Measurements from ENCODE around the gene WDR7. TPM values are rescaled to one million over a fixed set of nuclear protein-coding genes. Genes with fewer than 3 reads are reported as not detected.

Gene WDR7
- total RNA-seq, 1 experiment from 2014 or later = 11.0 TPM

GRCh38 chr18:56812674-56813073 lies 161.5 kb downstream of the WDR7 start:
- no peaks in the 10 kb centered on the region for H3K4me1 ChIP-seq (replicated peaks)
- H3K27me3 ChIP-seq (replicated peaks) = no peaks in the 10 kb centered on the region
- H3K27ac ChIP-seq = no peak overlapping the region

GRCh38 chr18:56815926-56816325 lies 164.8 kb downstream of the WDR7 start:
- no peak for DNase-seq (ENCODE audit: low read depth in 1 of 2, low spot score in 2 of 2)

More at GRCh38 chr18:56812674-56813073, 161.5 kb downstream of the WDR7 start:
- H3K9me3 ChIP-seq (replicated peaks) = no peaks in the 10 kb centered on the region
- no peaks in the 10 kb centered on the region for H3K36me3 ChIP-seq
- H3K4me3 ChIP-seq = no peak overlapping the region
- DNase-seq (ENCODE audit: low read depth in 1 of 2, low spot score in 2 of 2) = no peak

GRCh38 chr18:56823986-56824565 lies 172.9 kb downstream of the WDR7 start:
- Histone ChIP-seq H3K36me3 (no peaks in the 10 kb centered on the region), H3K27ac (no peak overlapping the region), H3K4me3 (no peak overlapping the region), H3K4me1 (replicated peaks) (no peaks in the 10 kb centered on the region), H3K27me3 (replicated peaks) (no peaks in the 10 kb centered on the region), H3K9me3 (replicated peaks) (no peaks in the 10 kb centered on the region)
- DNase-seq (ENCODE audit: low read depth in 1 of 2, low spot score in 2 of 2) = no peak

More at GRCh38 chr18:56815926-56816325, 164.8 kb downstream of the WDR7 start:
- Histone ChIP-seq H3K27ac (no peak overlapping the region), H3K27me3 (replicated peaks) (no peaks in the 10 kb centered on the region), H3K9me3 (replicated peaks) (no peaks in the 10 kb centered on the region), H3K4me3 (no peak overlapping the region), H3K4me1 (replicated peaks) (no peaks in the 10 kb centered on the region), H3K36me3 (no peaks in the 10 kb centered on the region)

DNA sequence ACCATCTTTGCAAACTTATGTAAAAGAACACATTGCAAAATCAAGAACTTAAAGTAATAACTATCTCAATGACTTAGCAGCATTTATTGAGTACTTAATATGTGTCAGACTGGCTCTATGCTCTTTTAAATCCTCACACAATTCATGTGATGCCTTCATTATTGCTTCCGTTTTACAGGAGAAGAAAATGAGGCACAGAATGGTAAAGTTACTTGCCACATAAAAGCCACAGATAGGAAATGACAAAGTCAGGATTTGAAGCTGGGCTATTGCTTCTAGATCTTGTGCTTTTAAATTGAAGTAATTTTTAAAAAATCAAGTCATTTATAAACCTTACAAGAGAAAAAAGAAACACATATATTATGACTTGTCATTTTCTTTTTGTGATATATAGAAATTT lies 174.2 kb downstream of the WDR7 start:
- no peak overlapping the region for H3K4me3 ChIP-seq
- H3K9me3 ChIP-seq (replicated peaks) = no peaks in the 10 kb centered on the region
- H3K4me1 ChIP-seq (replicated peaks) = no peaks in the 10 kb centered on the region
- no peak overlapping the region for H3K27ac ChIP-seq
- H3K27me3 ChIP-seq (replicated peaks) = no peaks in the 10 kb centered on the region
- no peaks in the 10 kb centered on the region for H3K36me3 ChIP-seq
- no peak for DNase-seq (ENCODE audit: low read depth in 1 of 2, low spot score in 2 of 2)

GRCh38 chr18:56825878-56826277 lies 174.7 kb downstream of the WDR7 start:
- no peaks in the 10 kb centered on the region for H3K36me3 ChIP-seq
- no peaks in the 10 kb centered on the region for H3K4me1 ChIP-seq (replicated peaks)
- H3K9me3 ChIP-seq (replicated peaks) = no peaks in the 10 kb centered on the region
- H3K27me3 ChIP-seq (replicated peaks) = no peaks in the 10 kb centered on the region
- H3K4me3 ChIP-seq = no peak overlapping the region
- no peak overlapping the region for H3K27ac ChIP-seq
- no peak for DNase-seq (ENCODE audit: low read depth in 1 of 2, low spot score in 2 of 2)

GRCh38 chr18:56831988-56832387 lies 180.8 kb downstream of the WDR7 start:
- Histone ChIP-seq H3K4me3 (no peak overlapping the region), H3K36me3 (no peaks in the 10 kb centered on the region), H3K27me3 (replicated peaks) (no peaks in the 10 kb centered on the region), H3K9me3 (replicated peaks) (no peaks in the 10 kb centered on the region), H3K4me1 (replicated peaks) (peaks cover 12% of the 10 kb centered on the region), H3K27ac (no peak overlapping the region)
- peak; percentile 24 to 45 for DNase-seq (ENCODE audit: low read depth in 1 of 2, low spot score in 2 of 2)

DNA sequence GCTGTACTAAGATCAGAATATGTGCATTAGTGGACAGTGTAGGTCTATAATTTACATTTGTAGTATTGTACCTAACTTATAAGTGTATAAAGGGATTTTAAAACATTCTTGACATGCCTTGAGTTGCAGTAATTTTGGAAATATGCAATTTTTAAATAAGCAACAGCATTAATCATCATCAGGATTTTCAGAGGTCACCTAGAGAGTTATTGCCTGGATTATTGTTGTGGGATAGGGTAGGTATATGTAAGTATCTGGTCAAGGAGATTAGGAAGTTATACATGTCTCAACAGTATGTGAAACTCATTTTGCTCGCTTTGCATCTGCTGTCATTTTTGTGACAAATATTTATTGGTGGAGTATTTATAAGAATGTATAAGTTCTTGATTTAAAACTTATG lies 184.2 kb downstream of the WDR7 start:
- no peaks in the 10 kb centered on the region for H3K9me3 ChIP-seq (replicated peaks)
- H3K27ac ChIP-seq = no peak overlapping the region
- no peak for DNase-seq (ENCODE audit: low read depth in 1 of 2, low spot score in 2 of 2)
- H3K4me1 ChIP-seq (replicated peaks) = peaks cover 12% of the 10 kb centered on the region
- no peaks in the 10 kb centered on the region for H3K27me3 ChIP-seq (replicated peaks)
- H3K36me3 ChIP-seq = no peaks in the 10 kb centered on the region
- H3K4me3 ChIP-seq = no peak overlapping the region

DNA sequence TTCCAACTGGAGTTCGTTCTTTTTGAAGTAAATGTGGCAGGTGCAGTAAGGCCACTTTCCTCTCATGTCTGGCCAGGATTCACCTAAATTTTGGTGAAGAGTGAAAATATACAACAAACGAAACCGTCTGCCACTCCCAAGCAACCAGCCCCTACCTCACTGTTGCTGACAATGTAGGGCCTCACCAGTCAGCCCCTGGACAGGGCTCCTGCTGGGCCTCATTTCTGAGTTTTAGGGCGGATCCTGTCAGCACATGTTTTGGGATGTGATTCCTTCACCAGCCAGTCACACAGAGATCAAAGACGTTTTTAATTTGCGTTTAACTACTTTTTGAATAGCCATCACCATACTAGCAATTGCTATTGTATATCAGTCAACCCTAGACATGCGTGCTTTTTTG lies 185.0 kb downstream of the WDR7 start:
- Histone ChIP-seq H3K27me3 (replicated peaks) (no peaks in the 10 kb centered on the region), H3K4me1 (replicated peaks) (peaks cover 12% of the 10 kb centered on the region), H3K36me3 (no peaks in the 10 kb centered on the region), H3K9me3 (replicated peaks) (no peaks in the 10 kb centered on the region), H3K27ac (no peak overlapping the region), H3K4me3 (no peak overlapping the region)
- DNase-seq (ENCODE audit: low read depth in 1 of 2, low spot score in 2 of 2) = no peak

DNA sequence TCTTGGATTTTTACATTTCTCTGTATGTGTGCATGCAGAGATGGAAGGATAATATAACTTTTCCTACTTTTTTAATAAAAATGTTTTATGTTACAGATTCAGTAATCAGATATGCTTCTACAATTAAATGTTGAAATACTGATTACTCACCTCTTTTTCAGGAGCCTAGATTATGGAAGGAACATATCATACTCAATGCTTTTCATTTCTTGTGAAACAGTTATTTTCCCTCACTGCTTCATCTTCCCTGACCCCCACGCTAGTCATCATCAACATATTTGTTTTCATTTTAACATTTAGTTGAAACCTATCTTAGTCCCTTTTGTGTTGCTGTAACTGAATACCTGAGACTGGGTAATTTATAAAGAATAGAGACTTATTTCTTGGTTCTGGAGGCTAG lies 190.7 kb downstream of the WDR7 start:
- Histone ChIP-seq H3K4me3 (no peak overlapping the region), H3K27me3 (replicated peaks) (no peaks in the 10 kb centered on the region), H3K27ac (no peak overlapping the region), H3K4me1 (replicated peaks) (no peaks in the 10 kb centered on the region), H3K36me3 (no peaks in the 10 kb centered on the region), H3K9me3 (replicated peaks) (no peaks in the 10 kb centered on the region)
- DNase-seq (ENCODE audit: low read depth in 1 of 2, low spot score in 2 of 2) = no peak

DNA sequence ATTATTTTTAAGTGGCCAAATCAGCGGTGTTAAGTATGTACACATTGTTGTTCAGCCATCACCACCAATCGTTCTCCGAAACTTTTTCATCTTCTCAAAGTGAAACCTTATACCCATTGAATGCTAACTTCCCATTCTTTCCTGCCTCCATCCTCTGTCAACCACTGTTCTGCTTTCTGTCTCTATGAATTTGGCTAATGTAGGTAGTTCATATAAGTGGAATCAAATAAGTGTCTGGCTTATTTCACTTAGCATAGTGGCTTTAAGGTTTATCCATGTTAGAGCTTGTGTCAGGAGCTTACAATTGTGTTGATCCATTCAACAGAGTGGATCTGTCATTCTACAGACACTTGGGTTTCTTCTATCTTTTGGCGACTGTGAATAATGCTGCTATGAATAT lies 192.1 kb downstream of the WDR7 start:
- H3K27me3 ChIP-seq (replicated peaks) = no peaks in the 10 kb centered on the region
- no peak overlapping the region for H3K4me3 ChIP-seq

GRCh38 chr18:56844556-56844955 lies 193.4 kb downstream of the WDR7 start:
- DNase-seq (ENCODE audit: low read depth in 1 of 2, low spot score in 2 of 2) = no peak
- Histone ChIP-seq H3K4me1 (replicated peaks) (no peaks in the 10 kb centered on the region), H3K4me3 (no peak overlapping the region), H3K9me3 (replicated peaks) (no peaks in the 10 kb centered on the region), H3K27ac (no peak overlapping the region), H3K36me3 (no peaks in the 10 kb centered on the region), H3K27me3 (replicated peaks) (no peaks in the 10 kb centered on the region)

More for the DNA sequence above, 192.1 kb downstream of the WDR7 start:
- DNase-seq (ENCODE audit: low read depth in 1 of 2, low spot score in 2 of 2) = no peak
- Histone ChIP-seq H3K36me3 (no peaks in the 10 kb centered on the region), H3K27ac (no peak overlapping the region), H3K9me3 (replicated peaks) (no peaks in the 10 kb centered on the region), H3K4me1 (replicated peaks) (no peaks in the 10 kb centered on the region)

DNA sequence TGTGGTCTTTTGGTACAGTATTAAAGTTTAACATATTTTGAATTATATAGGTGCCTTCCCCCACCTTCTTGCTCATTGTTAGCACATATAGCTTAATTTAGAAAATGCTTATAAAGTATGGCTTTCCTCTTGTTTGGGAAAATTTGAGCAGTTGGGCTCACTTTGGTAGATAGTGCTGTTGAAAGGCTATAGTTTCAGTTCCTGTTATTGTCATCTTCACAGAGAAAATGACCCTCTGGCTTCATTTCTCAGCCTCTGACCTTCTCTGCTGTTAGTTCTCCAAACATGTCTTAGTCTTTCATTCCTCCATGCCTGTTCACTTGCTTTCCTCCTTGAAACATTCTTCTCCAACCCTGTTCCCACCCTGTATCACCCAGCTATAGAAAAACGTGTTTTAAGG lies 200.6 kb downstream of the WDR7 start:
- Histone ChIP-seq H3K27ac (no peak overlapping the region), H3K27me3 (replicated peaks) (no peaks in the 10 kb centered on the region), H3K9me3 (replicated peaks) (no peaks in the 10 kb centered on the region), H3K4me1 (replicated peaks) (no peaks in the 10 kb centered on the region), H3K4me3 (no peak overlapping the region), H3K36me3 (no peaks in the 10 kb centered on the region)
- no peak for DNase-seq (ENCODE audit: low read depth in 1 of 2, low spot score in 2 of 2)

GRCh38 chr18:56853961-56854360 lies 202.8 kb downstream of the WDR7 start:
- H3K4me3 ChIP-seq = no peak overlapping the region
- no peaks in the 10 kb centered on the region for H3K36me3 ChIP-seq
- no peaks in the 10 kb centered on the region for H3K4me1 ChIP-seq (replicated peaks)
- no peaks in the 10 kb centered on the region for H3K9me3 ChIP-seq (replicated peaks)
- no peak overlapping the region for H3K27ac ChIP-seq
- no peaks in the 10 kb centered on the region for H3K27me3 ChIP-seq (replicated peaks)
- DNase-seq (ENCODE audit: low read depth in 1 of 2, low spot score in 2 of 2) = no peak

- Histone ChIP-seq H3K36me3 (no peaks in the 10 kb centered on the region), H3K27ac (no peak overlapping the region), H3K27me3 (replicated peaks) (no peaks in the 10 kb centered on the region), H3K4me3 (no peak overlapping the region), H3K4me1 (replicated peaks) (no peaks in the 10 kb centered on the region), H3K9me3 (replicated peaks) (no peaks in the 10 kb centered on the region)
- no peak for DNase-seq (ENCODE audit: low read depth in 1 of 2, low spot score in 2 of 2)
Measured at GRCh38 chr18:56861244-56861643, 210.1 kb downstream of the WDR7 start.

DNA sequence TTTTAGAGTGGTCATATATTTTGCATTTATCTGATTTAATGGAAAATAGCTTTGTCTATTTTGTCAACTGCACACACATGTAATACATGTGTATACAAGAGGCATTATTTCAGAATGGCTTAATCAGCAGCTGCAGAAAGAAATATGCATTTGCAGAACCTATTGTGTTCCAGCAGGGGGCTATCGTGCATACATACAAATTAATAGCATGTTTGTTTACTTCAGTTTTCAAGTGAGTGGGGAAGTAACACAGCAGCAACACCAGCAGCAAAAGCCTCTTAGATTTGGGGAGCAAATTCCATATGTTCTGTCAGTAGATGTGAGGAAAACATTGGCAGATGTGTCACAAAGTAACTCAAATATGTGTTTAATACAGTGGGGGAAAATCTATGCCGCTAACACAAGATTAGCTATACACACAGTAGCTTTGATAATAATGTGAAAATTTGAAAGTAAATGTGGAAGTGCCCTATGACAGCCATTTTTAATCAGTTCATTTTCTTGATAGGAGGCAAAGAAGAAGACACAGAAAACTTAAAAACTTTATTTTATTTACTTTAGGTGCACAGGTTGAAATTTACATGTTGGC lies 218.1 kb downstream of the WDR7 start:
- H3K4me1 ChIP-seq (replicated peaks) = peaks cover 5% of the 10 kb centered on the region; the same call in 1 of the 2 replicates
- no peaks in the 10 kb centered on the region for H3K36me3 ChIP-seq
- H3K27ac ChIP-seq = no peak overlapping the region
- no peaks in the 10 kb centered on the region for H3K9me3 ChIP-seq (replicated peaks)
- H3K27me3 ChIP-seq (replicated peaks) = no peaks in the 10 kb centered on the region
- no peak overlapping the region for H3K4me3 ChIP-seq
- DNase-seq (ENCODE audit: low read depth in 1 of 2, low spot score in 2 of 2) = peak in 1 of 2 experiments; percentile 23

All from SJSA1 (cell line).